ENCODE results near the gene MEGF9.

DNA sequence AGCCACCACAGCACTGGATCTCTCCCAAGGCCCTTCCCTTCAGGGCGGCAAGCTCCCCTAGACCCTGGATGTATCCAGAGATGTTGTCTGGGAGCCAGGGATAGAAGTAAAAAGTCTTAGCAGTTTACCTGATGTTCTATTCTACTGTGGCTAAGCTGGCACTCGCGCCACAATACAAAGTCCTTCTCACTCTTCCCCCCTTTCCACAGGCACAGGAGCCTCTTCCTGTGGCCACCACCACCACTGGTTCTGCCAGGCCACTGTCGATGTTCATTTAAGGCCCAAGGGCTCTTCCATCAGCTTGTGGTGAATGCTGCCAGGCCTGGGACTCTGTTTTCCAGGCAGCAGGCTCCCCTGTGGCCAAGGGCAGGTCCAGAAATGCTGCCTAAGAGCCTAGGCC, 33.7 kb downstream of the MEGF9 start:
- TF ChIP-seq, protein P1, sequence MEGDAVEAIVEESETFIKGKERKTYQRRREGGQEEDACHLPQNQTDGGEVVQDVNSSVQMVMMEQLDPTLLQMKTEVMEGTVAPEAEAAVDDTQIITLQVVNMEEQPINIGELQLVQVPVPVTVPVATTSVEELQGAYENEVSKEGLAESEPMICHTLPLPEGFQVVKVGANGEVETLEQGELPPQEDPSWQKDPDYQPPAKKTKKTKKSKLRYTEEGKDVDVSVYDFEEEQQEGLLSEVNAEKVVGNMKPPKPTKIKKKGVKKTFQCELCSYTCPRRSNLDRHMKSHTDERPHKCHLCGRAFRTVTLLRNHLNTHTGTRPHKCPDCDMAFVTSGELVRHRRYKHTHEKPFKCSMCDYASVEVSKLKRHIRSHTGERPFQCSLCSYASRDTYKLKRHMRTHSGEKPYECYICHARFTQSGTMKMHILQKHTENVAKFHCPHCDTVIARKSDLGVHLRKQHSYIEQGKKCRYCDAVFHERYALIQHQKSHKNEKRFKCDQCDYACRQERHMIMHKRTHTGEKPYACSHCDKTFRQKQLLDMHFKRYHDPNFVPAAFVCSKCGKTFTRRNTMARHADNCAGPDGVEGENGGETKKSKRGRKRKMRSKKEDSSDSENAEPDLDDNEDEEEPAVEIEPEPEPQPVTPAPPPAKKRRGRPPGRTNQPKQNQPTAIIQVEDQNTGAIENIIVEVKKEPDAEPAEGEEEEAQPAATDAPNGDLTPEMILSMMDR (optimal IDR thresholded peaks at IDR 0.05 in 1 of 3, IDR thresholded peaks at IDR 0.05 in 1 of 3, conservative IDR thresholded peaks at IDR 0.05 in 1 of 3; ENCODE audit: extremely low read depth in 1 of 3, insufficient read depth in 2 of 3, low read length in 3 of 3), result no peak
- no peak for TF ChIP-seq EZH2 (IDR thresholded peaks at IDR 0.05; ENCODE audit: low read length)

All from keratinocyte (primary cell).